GM19397 (cell line): ENCODE data around the gene FGF14.

ENCODE experiments used
- ATAC-seq: cut with Tn5 transposase; IDR thresholded peaks from one replicate; pipeline ENCODE4 v1.9.1; 2021; ENCODE audit warnings: mild to moderate bottlenecking, moderate library complexity; ENCODE audit not compliant: unreplicated experiment

Gene FGF14

DNA sequence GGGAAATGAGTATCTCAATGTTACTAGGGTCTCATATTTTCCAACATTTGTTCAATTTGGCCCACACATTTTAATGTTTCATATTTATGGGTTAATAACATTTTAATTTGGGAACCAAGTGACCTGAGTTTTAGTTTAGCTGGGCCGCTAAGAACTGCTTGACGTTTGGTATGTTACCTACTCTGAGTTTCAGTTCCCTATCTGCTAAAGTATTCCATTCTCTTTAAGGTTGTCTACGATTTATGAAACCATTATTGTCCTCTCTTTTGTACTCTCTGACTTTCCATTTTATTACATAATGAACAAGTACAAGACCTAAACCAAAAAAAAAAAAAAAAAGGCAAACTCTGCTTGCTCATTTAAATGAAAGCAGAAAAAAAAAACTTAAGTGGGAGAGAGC, 89.9 kb downstream of the FGF14 start:
- ATAC-seq, result no peak

DNA sequence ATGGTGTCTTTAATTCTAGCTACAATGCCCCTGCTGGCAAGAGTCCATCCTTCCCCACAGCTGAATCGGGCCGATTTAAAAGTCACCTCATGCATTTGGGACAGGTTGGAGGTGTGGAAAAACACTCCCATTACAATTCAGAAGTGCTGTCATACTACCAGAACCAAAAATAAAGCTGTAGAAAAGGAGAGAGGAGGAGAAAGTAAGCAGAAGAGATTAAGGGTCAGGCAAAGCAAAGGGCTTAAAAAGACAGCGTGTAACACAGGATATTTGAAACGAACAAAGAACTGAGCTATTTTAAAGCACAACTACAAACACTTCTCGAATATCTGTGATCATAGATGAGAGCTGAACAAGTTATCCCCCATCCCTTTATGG, 90.4 kb downstream of the FGF14 start:
- ATAC-seq, result no peak

DNA sequence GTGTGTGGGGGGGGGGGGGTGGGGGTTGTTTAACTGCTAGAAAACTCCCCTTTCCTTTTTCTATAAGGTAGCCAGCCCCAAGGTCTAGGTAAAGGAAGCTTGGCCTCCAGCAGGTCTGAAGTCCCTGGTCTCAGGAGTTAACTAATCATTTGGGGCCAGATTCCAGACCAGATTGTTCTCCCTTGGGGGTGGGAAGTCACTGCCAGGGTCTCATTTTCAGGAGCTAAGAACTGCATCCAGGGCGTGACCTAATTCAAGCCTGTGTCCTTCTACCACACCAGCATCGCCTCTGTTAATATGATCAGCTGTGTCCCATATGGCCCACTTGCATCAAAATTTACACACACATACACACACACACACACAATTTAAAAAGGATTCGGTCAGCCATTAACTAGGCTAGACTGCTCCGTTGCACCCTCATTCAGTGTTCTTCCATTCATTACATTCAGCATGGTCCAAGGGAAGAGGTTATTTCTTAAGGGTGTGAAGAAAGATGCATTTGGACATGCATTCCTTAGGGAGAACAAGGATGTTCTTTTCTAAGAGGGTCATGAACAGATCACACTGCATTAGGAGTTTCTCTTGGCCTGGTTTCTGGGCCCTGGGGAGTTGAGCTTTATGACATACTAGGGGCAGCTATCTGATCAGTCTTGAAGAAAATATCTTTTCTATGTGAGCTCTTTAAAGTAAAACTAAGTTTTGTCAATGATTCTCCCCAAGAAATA, 91.0 kb downstream of the FGF14 start:
- no peak for ATAC-seq

DNA sequence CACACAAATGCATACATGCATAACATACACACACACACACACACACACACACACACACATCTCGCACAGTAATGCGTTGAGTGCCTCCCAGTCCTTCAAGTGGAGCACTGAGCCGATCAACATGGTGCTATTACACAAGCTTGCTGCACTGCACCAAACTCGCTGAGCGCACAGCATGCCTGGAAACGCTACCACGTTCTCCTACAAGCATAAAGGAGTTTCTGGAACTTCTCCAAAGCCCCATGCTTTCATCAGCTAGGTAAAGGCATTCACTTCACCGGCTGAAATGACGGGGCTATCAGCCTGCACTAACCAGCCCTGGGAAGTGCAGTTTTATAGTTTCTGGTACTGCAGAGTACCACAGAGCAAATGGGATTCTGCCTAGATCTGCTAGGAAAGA, 92.7 kb downstream of the FGF14 start:
- no peak for ATAC-seq

DNA sequence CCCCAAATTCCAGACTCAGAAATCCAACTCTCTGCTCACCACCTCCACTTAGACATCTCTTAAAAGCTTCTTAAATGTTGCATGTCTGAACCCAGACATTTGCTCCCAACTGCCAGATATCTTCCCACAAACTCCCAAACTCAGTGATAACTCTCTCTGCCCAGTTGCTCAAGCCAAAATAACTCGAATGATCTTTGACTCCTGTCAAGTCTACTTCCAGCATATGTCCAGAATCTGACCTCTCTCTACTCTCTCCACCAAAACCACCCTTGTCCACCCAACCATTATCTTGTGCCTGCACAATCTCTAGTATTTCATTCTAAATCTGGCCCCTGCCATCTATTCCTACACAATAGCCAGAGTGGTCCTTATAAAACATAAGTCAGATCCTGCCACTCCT, 99.3 kb downstream of the FGF14 start:
- no peak for ATAC-seq

DNA sequence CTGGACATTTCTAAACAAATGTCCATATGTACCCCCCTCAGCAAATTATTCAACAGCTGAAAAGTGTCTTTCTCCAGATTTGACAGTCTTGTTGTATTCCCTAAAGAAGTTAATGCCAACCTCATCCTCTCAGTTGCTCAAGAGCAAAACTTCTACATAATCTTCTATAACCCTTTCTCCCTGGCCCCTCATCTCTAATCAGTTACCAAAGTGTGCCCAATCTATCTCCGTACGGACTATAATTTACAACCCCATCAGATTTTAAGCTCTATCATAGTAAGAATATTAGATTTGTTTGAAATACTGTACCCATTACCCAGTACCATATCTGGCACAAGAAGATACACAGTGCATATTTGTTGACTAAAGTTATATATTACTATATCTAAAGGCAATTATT, 101.5 kb downstream of the FGF14 start:
- ATAC-seq, result no peak

DNA sequence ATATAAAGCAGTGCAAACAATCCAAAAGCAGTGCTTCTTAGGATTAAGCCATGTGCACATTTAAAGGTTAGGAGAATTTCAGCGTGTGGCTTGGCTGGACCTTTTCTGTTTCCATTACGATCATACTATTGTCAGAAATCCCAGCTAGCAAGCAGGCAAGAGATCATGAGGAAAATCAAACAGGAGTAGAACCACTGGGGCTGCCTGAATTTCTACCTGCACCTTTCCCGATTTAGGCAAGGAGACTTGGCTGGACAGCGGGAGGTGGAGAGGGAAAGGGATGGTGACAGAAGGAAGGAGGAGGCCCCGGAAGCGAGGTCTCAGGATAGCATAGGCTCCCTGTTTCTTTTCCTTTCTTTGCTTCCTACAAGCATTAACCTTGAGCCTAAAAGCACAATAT, 102.5 kb downstream of the FGF14 start:
- ATAC-seq, result no peak

DNA sequence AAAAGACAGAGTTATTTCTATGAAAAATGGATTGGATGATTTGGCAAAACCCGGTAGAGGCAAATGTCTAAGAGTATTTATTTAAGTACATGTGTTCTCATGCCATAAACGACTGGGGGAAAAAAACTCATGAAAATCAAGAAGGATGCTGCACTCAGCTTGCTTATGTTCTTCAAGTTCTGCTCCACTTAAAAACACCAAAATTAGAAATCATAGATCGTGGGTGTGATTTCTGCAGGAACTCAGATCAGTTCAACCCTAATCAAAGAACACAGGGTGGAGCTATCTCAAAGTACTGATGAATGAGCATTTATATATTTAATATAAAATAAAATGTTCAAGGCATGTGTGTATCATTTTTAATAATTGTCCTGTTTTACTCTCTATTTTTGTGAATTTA, 103.8 kb downstream of the FGF14 start:
- ATAC-seq, result no peak

DNA sequence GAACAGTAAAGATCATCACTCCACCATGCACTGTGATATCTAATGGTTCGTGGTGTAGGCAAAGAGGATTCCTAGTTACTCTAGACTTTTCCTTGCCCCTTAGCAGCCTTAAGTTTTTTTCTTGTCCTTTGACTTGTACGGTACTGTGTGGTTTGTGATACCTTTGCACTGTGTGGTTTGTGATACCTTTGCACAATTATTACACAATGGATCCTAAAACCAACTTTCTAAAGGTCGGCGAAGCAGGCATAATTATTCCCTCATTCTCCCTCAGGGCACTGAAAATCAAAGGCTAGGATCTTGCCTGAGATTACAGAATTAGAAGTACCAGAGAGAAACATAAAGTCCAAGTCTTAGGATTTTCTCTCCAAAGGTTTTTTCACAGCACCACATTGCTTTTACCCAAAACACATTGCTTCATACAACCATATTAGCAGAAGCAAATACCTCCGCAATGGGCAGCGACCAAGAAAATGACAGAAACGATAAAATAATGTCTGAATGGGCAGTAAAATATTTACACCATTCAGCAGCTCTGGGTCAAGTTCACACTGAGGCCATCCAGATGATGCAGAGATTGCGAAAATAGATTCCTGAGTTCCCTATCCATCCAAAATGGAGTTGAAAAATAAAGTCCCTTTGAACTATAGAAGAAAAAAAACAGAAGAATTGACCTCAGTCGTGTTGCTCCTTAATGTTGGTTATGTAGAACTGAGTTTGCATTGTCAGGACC, 106.4 kb downstream of the FGF14 start:
- ATAC-seq, result no peak

DNA sequence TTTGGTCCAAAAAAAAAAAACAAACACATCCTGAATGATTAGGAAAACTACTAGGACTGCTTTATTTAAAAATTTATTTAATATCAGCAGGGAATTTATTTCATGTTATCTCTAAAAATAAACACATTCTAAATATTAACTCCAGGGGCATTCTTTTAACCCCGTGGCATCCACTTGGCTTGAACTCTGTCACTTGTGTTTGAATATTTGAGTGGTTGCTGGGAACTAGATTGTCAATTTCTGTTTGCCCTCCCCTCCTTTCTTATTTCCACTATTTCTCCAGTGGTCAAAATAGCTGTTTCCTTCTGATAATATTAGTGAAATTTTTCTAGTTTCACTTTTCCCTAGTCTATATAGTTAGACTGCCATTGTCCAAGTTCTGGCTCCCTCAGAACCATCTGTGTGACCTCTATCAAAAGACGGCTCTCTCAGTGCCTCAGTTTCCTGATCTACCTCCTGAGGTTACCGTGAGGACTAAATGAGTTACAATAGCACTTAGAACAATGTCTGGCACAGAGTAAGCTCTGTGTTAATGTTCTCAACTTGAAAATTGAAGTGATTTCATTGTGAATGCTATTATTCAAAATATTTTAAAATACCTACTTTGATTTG, 107.3 kb downstream of the FGF14 start:
- ATAC-seq, result no peak

DNA sequence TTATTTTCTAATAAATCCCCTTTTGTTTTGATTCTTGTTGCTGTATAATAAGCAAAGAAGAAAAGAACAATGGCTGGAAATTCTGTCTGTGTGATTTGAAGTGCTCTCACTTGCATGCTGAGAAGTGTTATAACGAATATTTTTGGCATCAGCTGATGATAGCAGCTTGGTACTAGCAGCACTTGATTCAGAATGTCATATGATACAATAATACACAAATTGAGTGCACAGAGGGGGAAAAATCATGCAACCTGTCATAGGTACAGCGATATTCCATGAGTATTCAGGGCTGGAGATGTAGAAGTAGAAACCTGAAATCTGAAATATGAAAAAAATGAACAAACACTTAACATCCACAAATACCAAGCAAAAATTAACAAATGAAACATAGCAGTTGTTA, 108.1 kb downstream of the FGF14 start:
- ATAC-seq, result no peak

DNA sequence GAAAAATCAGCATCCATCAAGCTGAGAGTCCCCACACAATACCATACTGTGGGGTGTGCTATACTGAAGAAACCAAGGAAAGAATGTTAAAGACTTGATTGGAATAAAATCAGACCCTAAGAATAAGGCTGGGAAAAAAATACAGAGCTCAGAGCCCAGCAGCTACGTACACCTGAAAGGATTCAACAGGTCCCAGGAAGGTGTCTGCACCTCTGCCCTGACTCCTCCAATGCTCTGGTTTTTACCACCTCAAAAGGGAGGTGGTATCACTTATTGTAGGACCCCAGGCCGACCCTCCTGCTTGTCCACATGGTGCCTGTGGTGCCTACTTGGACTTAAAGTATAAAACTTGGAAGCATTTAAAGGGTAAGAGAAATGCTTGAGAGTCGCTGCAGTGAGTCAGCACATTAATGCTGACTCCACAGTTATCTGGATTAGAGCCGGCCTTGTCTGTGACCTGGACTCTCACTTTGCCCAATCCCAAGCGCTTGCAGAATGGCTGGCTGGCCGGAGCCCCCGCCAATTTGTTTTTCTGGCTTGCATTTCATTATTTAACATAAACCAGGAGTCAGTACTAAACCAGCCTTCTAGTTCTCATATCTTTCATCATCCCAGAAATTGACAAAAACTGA, 110.1 kb downstream of the FGF14 start:
- no peak for ATAC-seq

DNA sequence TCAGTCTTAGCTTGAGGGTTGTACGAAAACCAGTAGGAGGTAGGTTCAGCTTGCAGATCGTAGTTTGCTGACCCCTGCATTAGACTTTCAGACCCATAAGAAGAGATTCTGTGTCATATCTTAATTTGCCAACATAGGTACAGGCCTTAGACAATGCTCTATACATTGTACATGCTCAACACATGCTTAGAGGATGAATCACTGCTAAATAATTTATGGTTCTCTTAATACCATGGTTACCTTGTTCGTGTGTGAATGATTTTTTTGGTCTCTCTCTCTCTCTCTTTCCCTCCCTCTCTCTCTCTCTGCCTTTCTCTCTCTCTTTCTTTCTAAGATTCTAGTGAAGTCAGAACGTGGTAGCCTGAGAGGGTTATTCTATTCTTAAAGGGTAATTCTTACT, 112.2 kb downstream of the FGF14 start:
- ATAC-seq, result no peak

DNA sequence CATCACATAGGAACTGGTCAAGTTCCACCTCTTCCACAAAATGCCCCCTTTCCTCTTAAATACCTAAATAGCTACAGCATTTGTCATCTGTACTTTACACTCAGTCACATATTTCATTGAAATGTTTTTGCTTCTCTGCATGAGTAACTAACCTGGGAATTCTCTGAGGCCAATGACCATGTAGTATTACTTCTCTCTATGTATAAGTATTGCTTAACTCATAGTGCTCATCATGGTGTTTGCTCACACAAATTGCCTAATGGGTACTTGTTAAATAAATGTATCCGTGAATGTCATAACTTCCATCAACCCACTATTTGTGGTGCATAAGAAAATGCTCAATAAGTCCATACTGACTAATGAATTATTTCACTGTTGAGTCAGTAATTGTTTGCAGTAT, 115.5 kb downstream of the FGF14 start:
- no peak for ATAC-seq

DNA sequence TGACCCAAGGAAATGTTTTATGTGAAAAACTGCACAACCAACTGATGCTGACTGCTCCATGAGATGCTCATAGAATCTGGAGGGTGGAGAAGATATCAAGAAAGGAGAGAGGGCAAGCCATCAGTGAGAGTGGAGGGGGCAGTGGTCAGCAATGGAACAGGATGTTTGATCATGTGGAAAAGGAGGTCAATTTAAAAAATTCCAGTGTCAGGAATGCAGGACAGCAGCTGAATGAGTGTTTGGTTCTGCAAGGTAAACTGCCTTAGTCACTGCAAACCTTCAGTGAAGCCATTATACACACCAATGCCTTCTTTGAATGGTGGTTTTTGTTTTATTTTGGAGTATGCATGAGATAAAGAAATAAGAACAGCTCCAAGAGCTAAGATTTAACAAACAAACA, 121.5 kb downstream of the FGF14 start:
- no peak for ATAC-seq

DNA sequence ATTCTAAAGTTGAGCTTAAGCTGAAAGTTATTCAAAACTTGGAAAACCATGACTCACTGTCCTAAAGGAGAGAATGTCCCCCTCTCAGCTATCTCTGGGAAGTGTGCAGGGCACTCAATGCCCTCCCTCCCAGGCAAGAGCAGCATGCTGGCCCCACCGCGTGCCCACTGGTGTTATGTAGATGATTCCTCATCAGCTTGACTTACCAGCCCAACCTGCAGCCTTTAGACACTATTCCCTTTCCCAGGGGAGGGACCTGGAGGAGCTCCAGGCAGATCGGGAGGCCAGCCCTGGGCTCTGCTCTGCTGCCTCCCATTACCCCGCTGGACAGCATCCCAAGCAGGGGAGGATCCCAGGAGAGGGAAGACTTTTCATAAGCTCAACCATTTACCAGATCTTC, 124.6 kb downstream of the FGF14 start:
- ATAC-seq, result no peak

DNA sequence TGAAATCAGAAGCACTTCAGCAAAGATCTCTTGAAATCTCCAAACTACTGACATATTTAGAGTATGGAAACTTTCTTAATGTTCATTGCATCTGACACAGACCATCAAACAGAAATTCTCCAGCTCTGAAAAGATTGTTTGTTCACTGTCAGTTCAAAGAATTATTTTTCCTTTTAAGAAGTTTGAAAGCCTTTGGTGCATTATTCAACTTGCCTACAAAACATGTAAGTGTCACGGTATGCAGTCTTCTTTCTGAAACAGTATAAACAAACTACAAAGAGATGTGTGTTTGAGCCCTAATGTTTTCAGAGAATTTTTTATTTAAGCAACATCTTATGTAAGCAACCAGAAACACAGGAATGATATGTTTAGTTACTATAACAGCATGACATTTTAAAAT, 125.4 kb downstream of the FGF14 start:
- no peak for ATAC-seq

DNA sequence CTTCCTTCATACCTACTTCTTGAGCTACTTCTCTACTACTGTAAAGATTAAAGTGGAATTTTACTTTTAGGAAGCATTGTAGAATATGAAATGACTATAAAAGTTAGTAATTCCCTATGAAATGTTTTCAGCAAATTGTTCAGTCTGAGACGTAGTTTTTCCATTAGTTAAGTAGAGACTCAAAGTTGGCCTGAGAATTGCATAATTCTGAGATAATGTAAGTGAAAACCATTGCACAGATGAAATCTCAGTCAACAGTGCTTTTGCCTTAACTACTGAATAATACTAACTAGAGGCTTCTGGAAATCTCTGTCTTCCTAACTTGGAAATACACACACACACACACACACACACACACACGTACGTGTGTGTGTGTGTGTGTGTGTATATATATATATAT, 125.9 kb downstream of the FGF14 start:
- no peak for ATAC-seq

DNA sequence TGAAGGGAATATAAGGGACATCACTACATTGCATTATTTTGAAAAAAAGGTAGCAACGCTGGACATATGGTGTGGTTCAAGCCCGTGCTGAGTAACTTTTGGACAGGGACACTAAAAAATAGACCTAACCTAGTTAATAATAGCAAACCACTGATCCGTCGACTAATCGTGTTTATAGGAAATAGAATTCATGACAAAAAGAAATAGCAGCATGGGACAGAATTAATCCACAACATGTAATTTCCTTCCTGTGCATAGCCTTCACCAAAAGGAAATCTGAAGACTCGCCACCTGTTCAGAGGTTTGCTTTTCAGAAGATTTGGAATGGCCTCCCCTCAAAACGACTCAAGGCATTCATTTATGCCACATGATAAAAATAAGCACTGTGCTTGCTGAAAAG, 128.7 kb downstream of the FGF14 start:
- no peak for ATAC-seq

DNA sequence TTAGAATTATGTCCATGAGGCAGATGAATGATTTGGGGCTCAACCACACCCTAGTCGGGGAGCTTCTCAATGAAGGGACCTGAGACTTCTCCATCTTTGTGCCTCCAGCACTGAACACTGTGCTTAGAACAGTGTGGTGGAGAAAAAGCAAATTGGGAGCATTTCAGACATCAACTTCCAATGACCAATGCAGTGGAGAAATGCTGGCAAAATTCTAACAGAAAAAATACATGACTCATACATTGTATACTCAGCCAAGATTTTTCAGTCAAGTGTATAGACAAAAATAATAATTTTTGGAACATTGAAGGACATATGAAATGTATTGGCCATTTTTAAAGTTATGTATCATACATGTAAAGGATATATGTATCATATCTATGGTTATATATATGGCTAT, 134.7 kb downstream of the FGF14 start:
- no peak for ATAC-seq

DNA sequence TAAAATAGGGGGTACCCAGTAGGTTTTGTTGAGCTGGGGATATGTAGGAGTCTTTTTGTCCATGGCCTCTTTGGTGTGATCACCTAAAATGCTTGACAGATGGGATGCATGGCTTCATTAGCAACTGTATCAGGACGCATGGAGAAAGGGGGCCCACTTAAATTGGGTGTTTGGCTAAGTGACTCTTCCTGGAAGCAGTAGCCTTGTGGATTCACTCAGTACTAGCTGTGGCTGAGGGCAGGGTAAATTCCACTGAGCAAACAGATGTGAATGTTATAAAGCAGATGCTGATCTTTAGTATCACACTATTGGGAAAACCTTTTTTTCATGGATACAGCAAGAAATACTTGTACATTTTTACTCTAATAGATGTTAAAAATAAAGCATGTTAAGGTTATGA, 140.0 kb downstream of the FGF14 start:
- ATAC-seq, result no peak

DNA sequence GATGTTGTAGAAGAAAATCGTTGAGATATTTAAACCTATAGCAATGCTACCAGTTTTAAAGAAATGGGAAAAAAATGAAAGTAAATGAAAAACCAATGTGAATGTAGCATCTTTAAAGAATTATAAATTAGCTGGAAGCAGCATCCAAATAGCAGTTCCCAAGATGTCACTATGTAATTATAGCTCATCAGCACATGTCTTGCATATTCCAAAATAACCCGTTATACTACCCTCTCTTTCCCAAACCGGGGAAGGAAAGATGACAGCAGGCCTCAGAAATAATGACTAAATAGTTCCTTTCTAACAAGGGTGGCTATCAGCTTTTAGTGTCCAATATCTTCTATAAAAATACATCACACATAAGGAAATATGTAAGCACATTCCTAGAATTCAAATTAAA, 140.5 kb downstream of the FGF14 start:
- no peak for ATAC-seq
